Hepatocyte (in vitro differentiated cells): ENCODE measurements around the gene CUX1. TPM values are rescaled to one million over a fixed set of nuclear protein-coding genes. Genes with fewer than 3 reads are reported as not detected.

Source experiments
- DNase-seq: peaks from one replicate; pipeline ENCODE4 v3.0.0-alpha.2; 2016; ENCODE audit warnings: low spot score
- H2AFZ ChIP-seq: fragments of 200-600 bp; sonication (generic); 2 replicates; pipeline ENCODE4 v1.6.0; 2016; ENCODE audit warnings: antibody characterized with exemption, mild to moderate bottlenecking
- H3K27ac ChIP-seq: fragments of 200-600 bp; sonication (generic); 2 replicates; pipeline ENCODE4 v1.5.1; 2016; ENCODE audit warnings: mild to moderate bottlenecking
- H3K27me3 ChIP-seq: fragments of 200-600 bp; sonication (generic); 2 replicates; pipeline ENCODE4 v1.6.1; 2016
- H3K36me3 ChIP-seq: fragments of 200-600 bp; sonication (generic); replicated peaks from 2 replicates; pipeline ENCODE4 v1.5.1; 2016; ENCODE audit warnings: low read depth; ENCODE audit not compliant: insufficient read depth
- H3K4me1 ChIP-seq: fragments of 200-600 bp; sonication (generic); 2 replicates; pipeline ENCODE4 v1.5.1; 2016; ENCODE audit warnings: mild to moderate bottlenecking, moderate library complexity; ENCODE audit not compliant: insufficient read depth
- H3K4me2 ChIP-seq: fragments of 200-600 bp; sonication (generic); 2 replicates; pipeline ENCODE4 v1.6.0; 2016
- H3K4me3 ChIP-seq: fragments of 200-600 bp; sonication (generic); 2 replicates; pipeline ENCODE4 v1.5.1; 2016; ENCODE audit warnings: mild to moderate bottlenecking
- H3K79me2 ChIP-seq: fragments of 200-600 bp; sonication (generic); 2 replicates; pipeline ENCODE4 v1.6.0; 2017; ENCODE audit warnings: mild to moderate bottlenecking
- H3K9me2 ChIP-seq: fragments of 200-600 bp; sonication (generic); replicated peaks from 2 replicates; pipeline ENCODE4 v1.6.0; 2017; ENCODE audit warnings: mild to moderate bottlenecking; ENCODE audit not compliant: insufficient read depth
- H3K9me3 ChIP-seq: fragments of 200-600 bp; sonication (generic); 2 replicates; pipeline ENCODE4 v1.5.1; 2016; ENCODE audit warnings: low read depth, mild to moderate bottlenecking
- H4K20me1 ChIP-seq: fragments of 200-600 bp; sonication (generic); 2 replicates; pipeline ENCODE4 v1.6.0; 2016; ENCODE audit warnings: mild to moderate bottlenecking; ENCODE audit not compliant: insufficient read depth, poor library complexity, severe bottlenecking
- CTCF ChIP-seq: fragments of 200-600 bp; sonication (generic); IDR thresholded peaks from 2 replicates; pipeline ENCODE4 v1.5.1; 2016; ENCODE audit warnings: antibody characterized with exemption, mild to moderate bottlenecking; ENCODE audit not compliant: poor library complexity
- EZH2 ChIP-seq: fragments of 200-600 bp; sonication (generic); IDR thresholded peaks from 2 replicates; pipeline ENCODE4 v1.6.1; 2016; ENCODE audit warnings: antibody characterized with exemption, mild to moderate bottlenecking, borderline replicate concordance
- EZH2phosphoT487 ChIP-seq: fragments of 200-600 bp; sonication (generic); IDR thresholded peaks from one replicate; pipeline ENCODE4 v1.6.1; 2018; ENCODE audit warnings: antibody characterized with exemption, mild to moderate bottlenecking, low read depth, moderate library complexity; ENCODE audit not compliant: unreplicated experiment, severe bottlenecking
- WGBS: methylation state at CpG from one replicate; pipeline ENCODE4 v1.1.6; 2016; ENCODE audit warnings: low lambda C conversion rate; ENCODE audit errors: missing lambda C conversion rate; 5-methylcytosine and 5-hydroxymethylcytosine counted together
- polyA plus RNA-seq: library from polyadenylated mRNA; unstranded; fragments of >200 nt; fragmentation: Nextera tagmentation; extraction: Ambion mirVana; gene quantifications from 2 replicates; pipeline ENCODE4 v1.2.1, GENCODE V29; 2016
- total RNA-seq: library from RNA; depleted of rRNA; stranded (reverse); fragments of >200 nt; gene quantifications from 2 replicates; pipeline ENCODE4 v1.2.3, GENCODE V29; 2014

The CUX1 gene
- total and polyA plus RNA-seq, 2 experiments from 2014 or later = 60.1 to 76.8 TPM

DNA sequence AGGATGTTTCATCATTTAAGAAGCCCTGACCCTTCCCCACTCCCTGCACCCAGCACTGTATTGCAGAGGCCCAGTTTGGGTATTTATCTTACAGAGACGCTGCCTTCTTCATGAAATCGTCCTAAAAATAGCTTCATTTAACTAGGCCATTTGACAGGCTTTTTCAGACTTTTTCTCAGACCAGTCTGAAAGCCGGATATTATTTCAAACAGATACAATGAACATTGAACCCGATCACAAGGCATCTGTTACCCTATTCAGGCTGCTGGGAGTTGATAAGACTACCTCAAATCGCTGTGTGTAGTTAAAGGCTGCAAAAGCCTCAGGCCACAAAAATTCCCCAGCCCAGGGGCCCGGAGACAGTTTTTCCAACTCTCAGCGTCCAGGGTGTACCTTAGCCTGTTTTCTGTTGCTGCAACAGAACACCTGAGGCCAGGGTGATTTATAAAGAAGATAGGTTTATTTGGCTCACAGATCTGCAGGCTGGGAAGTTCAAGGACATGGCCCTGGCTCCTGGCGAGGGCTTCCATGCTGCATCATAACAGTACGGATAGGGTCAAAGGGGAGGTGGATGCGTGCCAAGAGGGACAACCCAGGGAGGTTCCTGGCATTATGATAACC is 338.5 kb downstream of the CUX1 start:
- TF ChIP-seq EZH2 = no peak
- no peak for TF ChIP-seq EZH2phosphoT487
- no peak for TF ChIP-seq CTCF
- Histone ChIP-seq H3K36me3 (no peaks in the 10 kb centered on the region), H3K79me2 (no peaks in the 10 kb centered on the region), H3K4me1 (peaks cover 19% of the 10 kb centered on the region), H3K9me3 (no peaks in the 10 kb centered on the region), H4K20me1 (no peaks in the 10 kb centered on the region), H3K27me3 (no peaks in the 10 kb centered on the region), H3K4me3 (no peak overlapping the region), H3K4me2 (peak overlapping the region; percentile 39), H2AFZ (no peak overlapping the region), H3K9me2 (no peaks in the 10 kb centered on the region), H3K27ac (peak overlapping the region; percentile 42)
- no peak for DNase-seq
- WGBS = 71% methylated on average over 10 of the region's 10 CpGs

DNA sequence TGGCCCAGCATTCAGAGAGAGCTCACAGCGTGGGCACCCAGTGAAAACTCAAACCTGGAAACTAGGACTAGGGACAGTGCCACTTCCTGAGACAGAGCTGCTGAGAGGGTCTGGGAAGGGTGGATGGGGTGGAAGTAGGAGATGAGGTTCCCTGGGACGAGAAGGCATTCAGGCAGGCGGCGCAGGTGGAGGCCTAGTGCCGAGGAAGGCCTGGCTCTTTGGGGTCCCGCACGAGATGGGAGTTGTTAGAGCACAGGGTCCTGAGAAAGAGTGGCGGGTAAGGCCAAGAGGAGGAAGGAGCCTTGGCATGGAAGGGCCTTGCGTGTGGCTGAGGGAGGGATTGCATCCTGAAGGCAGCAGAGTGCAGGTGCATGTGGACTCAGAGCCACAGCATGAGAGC is 339.4 kb downstream of the CUX1 start:
- Histone ChIP-seq H3K4me2 (no peak overlapping the region), H4K20me1 (no peaks in the 10 kb centered on the region), H3K27me3 (no peaks in the 10 kb centered on the region), H3K9me2 (no peaks in the 10 kb centered on the region), H3K4me1 (peaks cover 19% of the 10 kb centered on the region), H2AFZ (no peak overlapping the region), H3K79me2 (no peaks in the 10 kb centered on the region), H3K36me3 (no peaks in the 10 kb centered on the region), H3K9me3 (no peaks in the 10 kb centered on the region), H3K27ac (no peak overlapping the region), H3K4me3 (no peak overlapping the region)
- no peak for DNase-seq
- WGBS = 97% methylated on average over 9 of the region's 9 CpGs
- TF ChIP-seq CTCF (no peak), EZH2phosphoT487 (no peak), EZH2 (no peak)

GRCh38 chr7:102165136-102165535 is 347.7 kb downstream of the CUX1 start:
- no peak overlapping the region for H3K27ac ChIP-seq
- no peak overlapping the region for H2AFZ ChIP-seq
- WGBS = 73% methylated on average over 6 of the region's 6 CpGs
- H3K9me2 ChIP-seq = no peaks in the 10 kb centered on the region
- no peak for TF ChIP-seq EZH2phosphoT487
- TF ChIP-seq CTCF = no peak
- TF ChIP-seq EZH2 = no peak
- H4K20me1 ChIP-seq = no peaks in the 10 kb centered on the region
- no peaks in the 10 kb centered on the region for H3K79me2 ChIP-seq
- no peaks in the 10 kb centered on the region for H3K36me3 ChIP-seq
- H3K9me3 ChIP-seq = no peaks in the 10 kb centered on the region
- H3K4me2 ChIP-seq = no peak overlapping the region
- no peak overlapping the region for H3K4me3 ChIP-seq
- H3K27me3 ChIP-seq = no peaks in the 10 kb centered on the region
- no peak for DNase-seq
- H3K4me1 ChIP-seq = no peaks in the 10 kb centered on the region

GRCh38 chr7:102167254-102167653 is 349.8 kb downstream of the CUX1 start:
- no peak overlapping the region for H2AFZ ChIP-seq
- no peaks in the 10 kb centered on the region for H3K9me3 ChIP-seq
- no peaks in the 10 kb centered on the region for H3K79me2 ChIP-seq
- WGBS = 93% methylated on average over 6 of the region's 6 CpGs
- DNase-seq = no peak
- no peaks in the 10 kb centered on the region for H4K20me1 ChIP-seq
- no peaks in the 10 kb centered on the region for H3K27me3 ChIP-seq
- TF ChIP-seq EZH2phosphoT487 (no peak), CTCF (no peak), EZH2 (no peak)
- H3K27ac ChIP-seq = no peak overlapping the region
- no peaks in the 10 kb centered on the region for H3K4me1 ChIP-seq
- no peaks in the 10 kb centered on the region for H3K9me2 ChIP-seq
- H3K4me3 ChIP-seq = no peak overlapping the region
- H3K36me3 ChIP-seq = no peaks in the 10 kb centered on the region
- H3K4me2 ChIP-seq = no peak overlapping the region
